Endothelial cell of umbilical vein (primary cell): ENCODE results near the gene PHAF1. TPM values are rescaled to one million over a fixed set of nuclear protein-coding genes. Genes with fewer than 3 reads are reported as not detected.

Source experiments
- BruUV-seq: library from RNA; stranded (reverse); fragments of 400-500 nt; replicated peaks from 2 replicates; lab custom pipeline; 2021; lab: Mats Ljungman, UMichigan
- CTCF ChIA-PET: fragments of 300-600, 350-600 bp; sonication (Branson Sonifier 250); formaldehyde crosslinking; loops from one replicate; lab custom pipeline; 2021; ENCODE audit warnings: antibody characterized with exemption, inconsistent platforms; lab: Charles Lee
- POLR2A ChIA-PET: fragments of 300-600, 350-600 bp; sonication (Branson Sonifier 250); formaldehyde crosslinking; loops from one replicate; lab custom pipeline; 2021; ENCODE audit warnings: antibody characterized with exemption, inconsistent platforms; lab: Charles Lee
- DNase-seq: peaks from one replicate; pipeline ENCODE4 v3.0.0-alpha.2; 2011; ENCODE audit warnings: low read depth, low spot score
- FAIRE-seq: peaks from 2 replicates; lab custom pipeline; 2011; peaks lifted over from hg19 to GRCh38; lab: Jason Lieb, UNC
- H2AFZ ChIP-seq: 2 replicates; pipeline ENCODE4 v1.6.0; 2012; ENCODE audit warnings: low read depth, low read length, control low read depth, inconsistent platforms
- H3K27ac ChIP-seq: 2 replicates; pipeline ENCODE4 v1.5.1; 2011; ENCODE audit warnings: low read depth, mild to moderate bottlenecking, control low read depth, low read length, moderate library complexity; ENCODE audit not compliant: insufficient read depth
- H3K27me3 ChIP-seq, 2 experiments: 2 replicates each; pipeline versions ENCODE4 v1.6.0 to v1.6.1; 2011; ENCODE audit warnings: low read length in 2 of 2, mixed read lengths in 1 of 2; ENCODE audit not compliant: control insufficient read depth in 2 of 2, insufficient read depth in 2 of 2
- H3K36me3 ChIP-seq, 2 experiments: 2 replicates in 1 of 2; 3 replicates in 1 of 2; pipeline ENCODE4 v1.5.1; 2011; ENCODE audit warnings: low read length in 2 of 2, mild to moderate bottlenecking in 1 of 2, moderate library complexity in 1 of 2; ENCODE audit not compliant: control insufficient read depth in 2 of 2, insufficient read depth in 2 of 2; ENCODE audit errors: extremely low read depth in 1 of 2
- H3K4me1 ChIP-seq: 3 replicates; pipeline ENCODE4 v1.5.1; 2011; ENCODE audit warnings: mild to moderate bottlenecking, low read length; ENCODE audit not compliant: control insufficient read depth, insufficient read depth; ENCODE audit errors: extremely low read depth
- H3K4me2 ChIP-seq: 2 replicates; pipeline ENCODE4 v1.6.1; 2011; ENCODE audit warnings: low read length, control low read depth, mixed read lengths; ENCODE audit not compliant: insufficient read depth
- H3K4me3 ChIP-seq, 3 experiments: fragments of 200-600 bp in 1 of 3; sonication (generic), shearing (Covaris generic) in 1 of 3; replicated peaks in 1 of 3; 2 replicates each; pipeline ENCODE4 v1.5.1; 2011 to 2016; ENCODE audit warnings: control low read depth in 3 of 3, low read length in 3 of 3, mild to moderate bottlenecking in 2 of 3, inconsistent platforms in 1 of 3, low read depth in 1 of 3, moderate library complexity in 1 of 3; ENCODE audit not compliant: insufficient read depth in 1 of 3
- H3K79me2 ChIP-seq: 2 replicates; pipeline ENCODE4 v1.6.0; 2012; ENCODE audit warnings: low read length, inconsistent platforms; ENCODE audit not compliant: control insufficient read depth, insufficient read depth
- H3K9ac ChIP-seq: replicated peaks from 2 replicates; pipeline ENCODE3; 2011; ENCODE audit warnings: low read length, control low read depth; ENCODE audit not compliant: insufficient read depth; ENCODE audit errors: extremely low read depth
- H3K9me1 ChIP-seq: replicated peaks from 3 replicates; pipeline ENCODE4 v1.6.0; 2011; ENCODE audit warnings: mild to moderate bottlenecking, low read length; ENCODE audit not compliant: control insufficient read depth, insufficient read depth; ENCODE audit errors: extremely low read depth
- H3K9me3 ChIP-seq: replicated peaks from 2 replicates; pipeline ENCODE4 v1.5.1; 2012; ENCODE audit warnings: low read length, inconsistent platforms; ENCODE audit not compliant: control insufficient read depth, insufficient read depth
- H4K20me1 ChIP-seq: replicated peaks from 2 replicates; pipeline ENCODE3; 2011; ENCODE audit warnings: mild to moderate bottlenecking, low read length; ENCODE audit not compliant: control insufficient read depth, insufficient read depth; ENCODE audit errors: extremely low read depth
- CTCF ChIP-seq, 2 donors: IDR thresholded peaks; 1 replicate in 1 of 2; 2 replicates in 1 of 2; pipeline ENCODE4 v1.5.1; 2011; ENCODE audit warnings: low read length in 2 of 2, mild to moderate bottlenecking in 2 of 2, moderate library complexity in 2 of 2, control low read depth in 1 of 2, inconsistent platforms in 1 of 2, low read depth in 1 of 2; ENCODE audit not compliant: insufficient read depth in 1 of 2; ENCODE audit errors: extremely low read depth in 1 of 2
- EZH2 ChIP-seq: IDR thresholded peaks from 2 replicates; pipeline ENCODE4 v1.6.1; 2012; ENCODE audit warnings: borderline replicate concordance, low read depth, mild to moderate bottlenecking, moderate library complexity, low read length, inconsistent platforms; ENCODE audit not compliant: severe bottlenecking
- FOS ChIP-seq: IDR thresholded peaks from 2 replicates; pipeline ENCODE4 v1.6.1; 2011; ENCODE audit warnings: mild to moderate bottlenecking, low read length, moderate library complexity, borderline replicate concordance; ENCODE audit not compliant: insufficient read depth
- GATA2 ChIP-seq: IDR thresholded peaks from 2 replicates; pipeline ENCODE4 v1.7.0; 2011; ENCODE audit warnings: low read depth, mild to moderate bottlenecking, moderate library complexity, mixed read lengths, low read length; ENCODE audit not compliant: insufficient read length, insufficient read depth
- JUN ChIP-seq: IDR thresholded peaks from 2 replicates; pipeline ENCODE4 v1.6.1; 2011; ENCODE audit warnings: borderline replicate concordance, low read depth; ENCODE audit not compliant: insufficient read length, insufficient read depth
- MAX ChIP-seq: IDR thresholded peaks from 2 replicates; pipeline ENCODE4 v1.6.1; 2011; ENCODE audit not compliant: insufficient read depth, insufficient read length
- MYC ChIP-seq: IDR thresholded peaks from one replicate; pipeline ENCODE4 v1.6.1; 2011; ENCODE audit warnings: mild to moderate bottlenecking, low read depth, low read length
- POLR2A ChIP-seq: IDR thresholded peaks from 2 replicates; pipeline ENCODE4 v1.6.1; 2012; ENCODE audit warnings: low read depth, mild to moderate bottlenecking, control low read depth, low read length
- POLR2AphosphoS5 ChIP-seq: IDR thresholded peaks from 2 replicates; pipeline ENCODE4 v1.6.1; 2012; ENCODE audit warnings: low read depth, mild to moderate bottlenecking, control low read depth, low read length, moderate library complexity; ENCODE audit not compliant: insufficient read depth
- dilution Hi-C: fragments of 300-500 bp; cut with MboI; formaldehyde crosslinking; loops from one replicate; pipeline ENCODE4 v1.15.0; 2019; ENCODE audit warnings: low sequenced_read_pairs; ENCODE audit not compliant: extremely low pct_ligation_motif_present
- intact Hi-C: fragments of 100-400 bp; cut with micrococcal nuclease; formaldehyde crosslinking; loops from one replicate; pipeline ENCODE4 v1.10.0; 2022
- polyA plus RNA-seq, 4 experiments: library from polyadenylated mRNA; depleted of rRNA in 3 of 4; stranded (reverse) in 3 of 4; unstranded in 1 of 4; fragments of >200 nt; gene quantifications; 2 replicates each; pipeline versions ENCODE4 v1.2.1 to v1.2.3, GENCODE V29; 2011 to 2012; ENCODE audit warnings: missing spikeins in 1 of 4
- total RNA-seq: library from RNA; stranded (reverse); gene quantifications from 2 replicates; pipeline ENCODE4 v1.2.3, GENCODE V29; 2021

The PHAF1 gene
- total and polyA plus RNA-seq, 2 donors (not counting 3 experiments of a cell fraction or from before 2014, with no cell fraction given) = 18.5 to 21.9 TPM

GRCh38 chr16:67188323-67188722, 78.6 kb downstream of the PHAF1 start:
- no peaks in the 10 kb centered on the region for H4K20me1 ChIP-seq
- no peaks in the 10 kb centered on the region for H3K9me1 ChIP-seq
- H3K79me2 ChIP-seq = peaks cover 13% of the 10 kb centered on the region
- CTCF ChIA-PET = interaction anchor here (0.7 to 3.5 kb wide), 4 partner anchors 10 to 234 kb away, joined by 3 to 15 read pairs (median 7); partner anchors contain the start of gene ELMO3
- H3K4me1 ChIP-seq = peaks cover 36% of the 10 kb centered on the region
- no peak overlapping the region for H3K4me3 ChIP-seq
- DNase-seq (no peak), FAIRE-seq (no peak)
- no TSS peak for BruUV-seq
- no peak overlapping the region for H2AFZ ChIP-seq
- no peak overlapping the region for H3K9ac ChIP-seq
- POLR2A ChIA-PET = no interaction called here
- no peaks in the 10 kb centered on the region for H3K36me3 ChIP-seq
- H3K27ac ChIP-seq = no peak overlapping the region
- TF ChIP-seq POLR2AphosphoS5 (no peak), JUN (no peak), POLR2A (no peak), MYC (no peak), MAX (no peak)
- H3K9me3 ChIP-seq = no peaks in the 10 kb centered on the region
- no peaks in the 10 kb centered on the region for H3K27me3 ChIP-seq
- no peak overlapping the region for H3K4me2 ChIP-seq
- dilution Hi-C loops = no loop called here
- intact Hi-C loops = no loop called here

GRCh38 chr16:67188798-67189197, 79.1 kb downstream of the PHAF1 start:
- ChIA-PET POLR2A (no interaction called here), CTCF (interaction anchor here (1.4 to 3.5 kb wide), 3 partner anchors 10 to 171 kb away, joined by 3 to 15 read pairs (median 11); partner anchors contain the start of gene ELMO3)
- TF ChIP-seq CTCF (IDR thresholded peaks at IDR 0.05; ENCODE audit: extremely low read depth in 1 of 2, insufficient read depth in 1 of 2, low read depth in 1 of 2, low read length in 2 of 2) (no peak), MAX (no peak), POLR2AphosphoS5 (no peak), EZH2 (no peak), MYC (no peak), POLR2A (no peak), JUN (no peak), GATA2 (no peak), FOS (no peak)
- no peaks in the 10 kb centered on the region for H3K9me1 ChIP-seq
- dilution Hi-C loops = no loop called here
- peaks cover 17% of the 10 kb centered on the region for H3K79me2 ChIP-seq
- intact Hi-C loops = no loop called here
- H2AFZ ChIP-seq = no peak overlapping the region
- no peak overlapping the region for H3K27ac ChIP-seq
- no peak overlapping the region for H3K4me2 ChIP-seq
- no peaks in the 10 kb centered on the region for H4K20me1 ChIP-seq
- H3K9me3 ChIP-seq = no peaks in the 10 kb centered on the region
- H3K36me3 ChIP-seq = no peaks in the 10 kb centered on the region
- no peak overlapping the region for H3K4me3 ChIP-seq
- BruUV-seq = no TSS peak
- peaks cover 40% of the 10 kb centered on the region for H3K4me1 ChIP-seq
- H3K9ac ChIP-seq = no peak overlapping the region
- FAIRE-seq (no peak), DNase-seq (no peak)
- no peaks in the 10 kb centered on the region for H3K27me3 ChIP-seq
